ENCODE data around the gene KIF1A. TPM values are rescaled to one million over a fixed set of nuclear protein-coding genes. Genes with fewer than 3 reads are reported as not detected.
A peak's percentile ranks its signal among the peaks of the same experiment; 100 is the strongest.

Gene KIF1A
- total and polyA plus RNA-seq, 8 donors: 32.4 to 76.0 (median 62.1) TPM

DNA sequence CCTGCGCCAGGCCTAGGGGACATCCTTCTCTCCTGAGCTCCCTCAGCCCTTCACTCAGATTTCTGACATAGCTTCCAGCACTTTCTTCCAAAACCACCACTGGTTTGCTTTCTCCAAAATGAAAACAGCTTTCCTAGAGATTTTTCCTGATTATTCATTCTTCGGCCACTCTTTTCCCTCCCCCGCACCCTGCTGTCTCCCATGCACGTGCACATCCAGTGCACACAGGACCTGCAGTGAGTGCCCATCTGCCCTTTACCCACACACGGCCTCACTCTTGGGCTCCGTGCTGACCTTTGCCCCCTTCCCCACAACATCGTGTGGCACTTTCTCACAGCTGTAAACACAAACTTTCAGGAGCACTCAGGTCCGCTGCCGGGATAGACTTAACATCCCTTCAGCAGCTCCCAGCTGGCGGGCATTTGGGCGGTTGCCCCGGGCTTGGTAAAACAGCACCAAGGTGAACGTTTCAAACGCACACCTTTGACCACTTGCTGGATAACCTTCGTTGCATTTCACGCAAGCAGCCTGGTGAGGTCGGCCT, 25.8 kb downstream of the KIF1A start:
- no peaks in the 10 kb centered on the region for H3K9me3 ChIP-seq
- no peak overlapping the region for H3K27ac ChIP-seq
- TF ChIP-seq, protein P1, sequence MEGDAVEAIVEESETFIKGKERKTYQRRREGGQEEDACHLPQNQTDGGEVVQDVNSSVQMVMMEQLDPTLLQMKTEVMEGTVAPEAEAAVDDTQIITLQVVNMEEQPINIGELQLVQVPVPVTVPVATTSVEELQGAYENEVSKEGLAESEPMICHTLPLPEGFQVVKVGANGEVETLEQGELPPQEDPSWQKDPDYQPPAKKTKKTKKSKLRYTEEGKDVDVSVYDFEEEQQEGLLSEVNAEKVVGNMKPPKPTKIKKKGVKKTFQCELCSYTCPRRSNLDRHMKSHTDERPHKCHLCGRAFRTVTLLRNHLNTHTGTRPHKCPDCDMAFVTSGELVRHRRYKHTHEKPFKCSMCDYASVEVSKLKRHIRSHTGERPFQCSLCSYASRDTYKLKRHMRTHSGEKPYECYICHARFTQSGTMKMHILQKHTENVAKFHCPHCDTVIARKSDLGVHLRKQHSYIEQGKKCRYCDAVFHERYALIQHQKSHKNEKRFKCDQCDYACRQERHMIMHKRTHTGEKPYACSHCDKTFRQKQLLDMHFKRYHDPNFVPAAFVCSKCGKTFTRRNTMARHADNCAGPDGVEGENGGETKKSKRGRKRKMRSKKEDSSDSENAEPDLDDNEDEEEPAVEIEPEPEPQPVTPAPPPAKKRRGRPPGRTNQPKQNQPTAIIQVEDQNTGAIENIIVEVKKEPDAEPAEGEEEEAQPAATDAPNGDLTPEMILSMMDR (IDR thresholded peaks at IDR 0.05): no peak
- no peak overlapping the region for H3K4me3 ChIP-seq
- WGBS, 2 donors: 50 to 58% methylated on average over 17 of the region's 17 CpGs
- intact Hi-C loops (cut with DNase I): no loop called here
- peaks cover 0 to 17% (median 0%) of the 10 kb centered on the region in 3 donors for H3K36me3 ChIP-seq
- ATAC-seq (peak in 3 of 4 donors; percentile 26 to 31 (median 31)), DNase-seq (peak in 3 of 6 donors; percentile 16 to 51 (median 25)), FAIRE-seq (no peak)
- H3K27me3 ChIP-seq: no peaks in the 10 kb centered on the region
- peaks cover 0 to 3% (median 0%) of the 10 kb centered on the region in 3 donors for H3K4me1 ChIP-seq

DNA sequence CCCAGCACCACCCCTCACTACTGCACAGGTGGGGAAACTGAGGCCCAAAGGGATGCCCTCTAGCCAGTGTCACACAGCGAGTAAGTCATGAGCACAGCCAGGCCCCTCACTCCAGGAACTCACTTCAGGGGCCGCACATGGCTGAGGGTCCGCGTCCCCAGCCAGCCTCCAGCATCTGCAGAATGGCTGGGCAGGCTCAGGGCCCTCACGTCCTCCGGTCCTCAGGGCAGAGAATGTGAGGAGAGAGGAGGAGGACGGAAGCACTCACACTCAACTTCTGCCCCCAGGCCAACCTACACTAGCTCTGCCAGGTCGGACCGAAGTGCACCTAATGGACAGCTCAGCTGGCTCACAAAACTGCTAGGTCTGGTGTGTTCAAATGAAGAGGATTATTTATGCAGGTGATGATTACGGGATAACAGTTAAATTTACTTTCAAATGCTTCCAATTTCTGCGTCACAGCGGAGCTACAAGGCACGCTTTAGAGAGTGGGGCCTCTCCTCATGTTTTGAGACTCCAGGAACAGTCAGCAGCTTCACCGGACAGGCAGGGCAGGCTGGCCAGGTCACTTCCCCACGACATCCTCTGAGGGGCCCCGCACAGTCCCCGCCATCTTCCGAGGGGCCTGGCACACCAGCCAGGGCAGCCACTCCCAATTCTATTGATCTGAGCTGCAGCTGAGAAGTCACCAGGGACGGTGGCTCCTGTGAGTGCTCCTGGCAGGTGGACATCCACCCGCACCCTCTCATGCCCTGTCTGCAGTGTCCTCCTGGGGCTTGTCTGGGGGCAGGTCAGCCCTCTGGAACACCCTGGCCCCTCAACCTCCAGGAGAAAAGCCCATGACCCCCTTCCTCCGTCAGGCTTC, 26.5 kb downstream of the KIF1A start:
- no peak for FAIRE-seq
- TF ChIP-seq, protein P1 (IDR thresholded peaks at IDR 0.05): no peak

DNA sequence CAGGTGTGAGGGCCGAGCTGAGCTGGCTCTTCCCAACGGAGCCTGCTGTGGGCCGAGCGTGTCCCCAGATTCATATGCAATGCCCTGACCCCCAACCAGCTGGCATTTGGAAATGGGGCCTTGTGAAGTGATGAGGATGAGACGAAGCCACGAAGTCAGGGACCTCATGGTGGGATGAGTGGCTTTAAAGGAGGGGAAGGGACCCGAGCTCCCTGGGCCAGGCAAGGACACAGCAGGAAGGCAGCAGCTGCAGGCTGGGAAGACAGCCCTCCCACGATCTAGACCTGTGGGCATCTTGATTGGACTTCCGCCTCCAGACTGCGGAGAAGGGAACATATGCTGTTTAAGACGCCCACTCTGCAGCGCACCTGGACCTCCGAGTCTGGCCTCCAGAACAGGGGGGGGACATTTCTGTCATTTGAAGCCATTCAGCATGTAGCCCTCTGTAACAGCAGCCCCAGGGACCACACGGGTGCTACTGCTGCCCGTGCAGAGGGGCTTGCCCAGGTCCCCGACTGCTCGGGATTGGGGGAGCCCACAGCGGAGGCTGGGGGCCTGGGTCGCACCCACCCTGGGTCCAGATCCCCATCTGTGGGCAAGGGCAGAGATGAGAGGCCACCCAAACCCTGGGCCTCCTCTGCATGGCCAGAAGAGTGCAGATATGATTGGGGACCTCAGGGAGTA, 27.2 kb downstream of the KIF1A start:
- no peak for FAIRE-seq
- no peaks in the 10 kb centered on the region for H3K9me3 ChIP-seq
- peaks cover 0 to 3% (median 0%) of the 10 kb centered on the region in 3 donors for H3K4me1 ChIP-seq
- peak in 3 of 6 donors; percentile 16 to 45 (median 43) for DNase-seq
- H3K4me3 ChIP-seq: no peak overlapping the region
- WGBS, 2 donors: 80 to 83% methylated on average over 19 of the region's 19 CpGs
- no peak overlapping the region for H3K27ac ChIP-seq
- TF ChIP-seq, protein P1 (IDR thresholded peaks at IDR 0.05): no peak
- ATAC-seq: no peak
- H3K27me3 ChIP-seq: no peaks in the 10 kb centered on the region
- intact Hi-C loops (cut with DNase I): no loop called here
- H3K36me3 ChIP-seq: peaks cover 0 to 17% (median 0%) of the 10 kb centered on the region in 3 donors

More for the DNA sequence above, 26.5 kb downstream of the KIF1A start:
- ATAC-seq (no peak), DNase-seq (peak in 5 of 6 donors; percentile 1 to 43 (median 11))
- Histone ChIP-seq H3K27me3 (no peaks in the 10 kb centered on the region), H3K27ac (no peak overlapping the region), H3K9me3 (no peaks in the 10 kb centered on the region), H3K36me3 (peaks cover 0 to 17% (median 0%) of the 10 kb centered on the region in 3 donors), H3K4me1 (peaks cover 0 to 3% (median 0%) of the 10 kb centered on the region in 3 donors), H3K4me3 (no peak overlapping the region)
- WGBS, 2 donors: 78 to 80% methylated on average over 21 of the region's 21 CpGs
- intact Hi-C loops (cut with DNase I): no loop called here

DNA sequence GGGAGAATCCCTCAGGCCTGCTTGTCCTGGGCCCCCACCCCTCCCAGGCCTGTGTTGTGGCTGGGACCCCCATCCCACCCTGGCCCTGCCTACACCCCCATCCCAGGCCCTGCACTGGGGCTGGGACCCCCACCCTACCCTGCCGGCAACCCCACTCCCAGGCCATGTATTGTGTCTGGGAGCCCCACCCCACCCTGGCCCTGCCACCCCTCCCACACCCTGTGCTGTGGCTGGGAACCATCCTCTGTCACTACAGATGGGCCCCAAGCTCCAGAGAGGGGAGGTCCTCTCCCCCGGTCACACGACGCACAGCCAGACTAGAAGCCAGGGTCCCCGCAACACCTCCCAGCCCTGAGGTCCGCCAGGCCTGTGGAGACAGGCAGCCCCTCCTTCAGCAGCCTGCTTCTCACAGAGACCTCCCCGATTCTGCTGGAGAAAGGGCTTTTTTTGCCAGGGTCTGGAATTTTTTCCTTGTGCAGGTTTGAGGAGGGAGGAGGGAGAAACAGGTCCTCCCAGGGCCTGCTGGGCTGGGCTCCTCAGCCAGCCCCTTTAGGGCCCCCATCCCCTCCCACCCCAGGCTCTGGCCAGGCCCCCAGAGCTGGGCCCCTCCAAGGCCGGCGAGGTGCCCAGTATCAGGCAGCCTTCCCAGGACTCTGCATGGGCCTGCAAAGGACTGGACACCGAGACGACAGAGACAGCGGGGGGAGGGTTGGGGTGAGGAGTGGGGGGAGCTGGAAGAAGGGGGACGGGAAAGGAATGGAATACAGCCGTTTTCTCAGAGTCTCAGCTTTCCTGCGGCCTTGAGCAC, 28.0 kb downstream of the KIF1A start:
- Histone ChIP-seq H3K9me3 (no peaks in the 10 kb centered on the region), H3K27ac (no peak overlapping the region), H3K36me3 (peaks cover 0 to 14% (median 0%) of the 10 kb centered on the region in 3 donors), H3K4me1 (peaks cover 0 to 3% (median 0%) of the 10 kb centered on the region in 3 donors), H3K27me3 (no peaks in the 10 kb centered on the region), H3K4me3 (no peak overlapping the region)
- FAIRE-seq: no peak
- intact Hi-C loops (cut with DNase I): no loop called here
- WGBS, 2 donors: 65% methylated on average over 14 to 15 of the region's 15 CpGs
- peak in 3 of 6 donors; percentile 21 to 60 (median 45) for DNase-seq
- peak in 1 of 4 donors; percentile 9 for ATAC-seq
- TF ChIP-seq, protein P1 (IDR thresholded peaks at IDR 0.05): no peak
